ENCODE results near the gene REPS1.

Gene REPS1

GRCh38 chr6:138914701-138915100 is 73.4 kb downstream of the REPS1 start:
- no peak for DNase-seq

GRCh38 chr6:138912308-138912707 is 75.7 kb downstream of the REPS1 start:
- DNase-seq = no peak

- no peak for DNase-seq
These were observed 78.1 kb downstream of the REPS1 start for GRCh38 chr6:138909975-138910374.

DNA sequence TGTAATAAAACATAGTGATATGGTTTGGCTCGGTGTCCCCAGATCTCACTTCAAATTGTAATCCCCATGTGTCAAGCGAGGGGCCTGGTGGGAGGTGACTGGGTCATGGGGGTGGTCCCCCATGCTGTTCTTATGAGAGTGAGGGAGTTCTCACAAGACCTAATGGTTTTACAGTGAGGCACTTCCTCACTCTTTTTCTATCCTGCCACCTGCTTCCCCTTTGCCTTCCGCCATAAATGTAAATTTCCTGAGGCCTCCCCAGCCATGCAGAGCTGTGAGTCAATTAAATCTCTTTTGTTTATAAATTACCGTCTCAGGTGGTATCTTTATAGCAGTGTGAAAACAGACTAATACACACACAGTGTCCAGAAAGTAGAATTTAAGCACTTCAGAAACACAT is 78.5 kb downstream of the REPS1 start:
- no peak for DNase-seq

GRCh38 chr6:138907167-138907566 is 80.9 kb downstream of the REPS1 start:
- DNase-seq = no peak

DNA sequence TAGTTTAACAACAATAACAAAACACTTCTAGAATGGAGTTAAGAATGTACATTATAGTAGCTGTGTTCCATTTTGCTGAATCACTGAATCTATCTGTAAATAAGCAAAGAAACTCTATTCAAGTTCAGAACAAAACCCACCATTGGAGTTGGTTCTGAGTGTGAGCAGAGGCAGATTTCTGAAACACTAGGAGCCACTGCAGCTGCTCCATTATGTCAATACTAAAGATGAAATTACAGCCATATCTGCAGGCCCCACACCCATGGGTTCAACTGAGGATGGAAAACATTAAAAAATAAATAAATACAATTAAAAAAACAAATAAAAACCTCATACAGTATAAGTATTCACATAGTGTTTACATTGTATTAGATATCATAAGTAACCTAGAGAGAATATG is 91.0 kb downstream of the REPS1 start:
- DNase-seq = no peak

- no peak for DNase-seq
These were observed 91.8 kb downstream of the REPS1 start for GRCh38 chr6:138896104-138896756.

DNA sequence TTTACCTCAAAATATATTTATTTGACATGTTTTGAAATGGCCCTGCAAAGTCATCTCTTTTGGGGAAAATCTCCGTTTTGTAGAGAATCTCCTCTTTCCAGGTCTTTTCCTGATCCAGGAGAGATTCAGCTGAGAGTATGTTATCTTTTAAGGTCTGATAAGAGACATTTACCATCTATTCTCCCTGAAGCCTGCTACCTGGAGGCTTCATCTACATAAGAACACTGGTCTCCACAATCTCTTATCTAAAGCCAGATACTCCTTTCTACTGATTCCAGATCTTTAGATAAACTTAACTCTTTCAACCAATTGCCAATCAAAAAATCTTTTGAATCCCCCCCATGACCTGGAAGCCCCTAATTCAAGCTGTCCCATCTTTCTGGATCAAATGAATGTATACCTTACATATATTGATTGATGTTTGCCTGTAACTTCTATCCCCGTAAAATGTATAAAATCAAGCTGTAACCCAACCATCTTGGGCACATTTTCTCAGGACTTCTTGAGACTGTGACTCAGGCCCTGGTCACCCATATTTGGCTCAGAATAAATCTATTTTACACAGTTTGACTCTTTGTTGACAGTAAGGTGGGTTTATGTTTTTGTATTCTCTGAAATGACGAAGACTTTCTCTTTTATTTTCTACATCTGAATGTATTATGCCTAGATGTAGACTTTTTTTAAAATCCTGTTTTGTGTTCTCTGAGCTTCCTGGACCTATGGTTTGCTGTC is 96.6 kb downstream of the REPS1 start:
- no peak for DNase-seq

DNA sequence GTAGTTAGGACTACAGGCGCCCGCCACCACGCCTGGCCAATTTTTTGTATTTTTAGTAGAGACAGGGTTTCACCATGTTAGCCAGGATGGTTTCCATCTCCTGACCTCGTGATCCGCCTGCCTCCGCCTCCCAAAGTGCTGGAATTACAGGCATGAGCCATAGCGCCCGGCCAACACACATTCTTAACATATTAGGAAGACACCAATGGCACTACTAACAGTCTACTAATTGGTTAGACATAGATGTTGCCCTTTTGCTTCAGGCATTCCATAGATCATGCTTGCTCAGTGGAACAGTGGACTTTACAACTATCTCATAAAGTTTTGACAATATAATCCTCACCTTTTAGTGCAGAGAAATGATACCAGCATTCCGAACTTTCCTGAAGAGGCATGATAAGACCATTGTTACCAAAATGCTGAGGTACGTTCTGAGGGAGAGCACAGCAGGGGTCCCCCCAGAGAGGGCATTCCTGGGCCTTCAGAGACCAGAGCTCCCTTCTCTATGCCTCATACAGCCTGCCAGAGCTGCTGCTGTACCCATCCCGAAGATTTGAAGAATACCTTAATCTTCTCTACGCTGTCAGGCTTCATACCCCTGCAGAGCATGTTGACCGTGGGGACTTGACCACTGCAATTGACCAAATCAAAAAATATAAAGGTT is 102.8 kb downstream of the REPS1 start:
- no peak for DNase-seq

DNA sequence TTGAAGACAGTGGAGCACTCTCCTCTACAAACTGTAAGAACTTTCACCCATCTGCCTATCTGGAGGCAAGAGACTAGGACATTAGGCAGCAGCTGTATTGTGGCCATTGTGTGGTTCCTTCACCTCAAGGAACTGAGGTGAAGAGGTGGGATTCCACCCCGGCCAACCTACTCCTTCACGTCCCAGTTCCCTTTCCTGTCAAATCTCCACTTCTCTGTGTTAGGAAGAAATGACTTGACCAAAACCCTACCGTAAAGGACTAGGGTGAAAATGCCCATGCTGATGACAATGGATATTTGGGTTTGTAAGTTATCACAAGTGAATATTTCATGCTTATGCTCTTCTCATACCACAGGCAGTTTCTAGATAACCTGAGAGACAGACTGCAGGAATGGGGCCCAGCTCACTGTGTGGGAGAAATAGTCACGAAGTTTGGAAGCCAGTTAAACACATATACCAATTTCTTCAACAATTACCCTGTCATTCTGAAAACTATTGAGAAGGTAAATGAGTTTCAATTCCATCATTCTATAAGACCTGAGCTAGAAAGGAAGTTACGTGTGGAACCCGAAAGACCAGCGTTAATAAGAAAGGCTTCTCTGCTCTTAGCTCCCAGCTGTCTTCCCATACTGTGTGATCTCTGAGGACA is 105.6 kb downstream of the REPS1 start:
- DNase-seq = no peak

DNA sequence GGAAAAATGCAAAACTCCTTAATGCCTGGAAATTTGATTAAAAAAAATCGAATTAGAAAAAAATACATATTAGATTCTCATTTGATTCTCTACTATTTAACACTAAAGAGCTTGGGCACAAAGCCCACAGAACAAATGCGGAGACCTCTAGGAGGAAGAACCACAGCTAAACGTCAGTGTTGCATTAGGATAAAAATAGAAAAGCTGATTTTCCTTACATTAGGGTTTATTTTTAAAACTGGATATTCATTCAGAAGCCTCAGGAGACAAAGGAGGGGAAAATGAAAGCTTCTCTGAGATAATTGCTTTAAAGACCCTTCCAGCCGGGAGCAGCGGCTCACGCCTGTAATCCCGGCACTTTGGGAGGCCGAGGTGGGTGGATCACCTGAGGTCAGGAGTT is 114.9 kb downstream of the REPS1 start:
- no peak for DNase-seq

DNA sequence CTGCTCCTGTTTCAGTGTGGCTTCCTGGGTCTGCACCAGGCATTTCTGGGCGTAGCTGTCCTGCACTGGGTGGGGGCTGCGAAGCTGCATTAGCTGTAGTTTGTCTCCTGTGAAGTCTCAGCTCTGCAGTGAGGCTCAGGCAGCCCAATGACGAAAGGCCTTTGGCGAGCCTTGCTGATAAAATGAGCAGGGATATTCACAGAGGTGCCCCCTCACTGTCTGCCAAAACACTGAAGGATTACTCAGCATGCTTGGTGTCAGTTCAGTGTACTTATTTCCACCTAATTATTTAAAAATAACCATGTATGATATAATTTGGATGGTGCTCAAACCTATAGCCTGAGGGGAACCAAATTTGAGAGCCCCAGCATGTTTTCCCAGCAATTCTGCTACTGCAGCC is 118.7 kb downstream of the REPS1 start:
- no peak for DNase-seq

DNA sequence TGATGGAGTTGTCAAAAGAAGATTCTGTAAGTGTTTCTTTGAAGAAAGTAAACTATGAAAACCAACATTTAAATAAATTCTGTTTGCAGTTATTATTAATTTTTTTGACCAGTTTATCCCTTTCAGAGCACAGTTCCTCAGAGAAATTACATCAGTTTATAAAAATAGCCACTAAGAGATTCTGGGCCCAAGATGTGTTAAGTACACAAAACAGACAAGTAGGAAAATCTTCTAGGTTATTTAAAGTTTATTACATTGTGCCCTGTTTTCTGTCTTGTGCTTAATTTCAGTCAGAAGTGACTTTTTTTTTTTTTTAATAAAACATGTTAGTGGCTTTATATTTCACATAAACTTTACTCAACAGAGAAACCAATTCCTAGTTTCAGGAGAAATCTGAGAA is 119.9 kb downstream of the REPS1 start:
- no peak for DNase-seq

DNA sequence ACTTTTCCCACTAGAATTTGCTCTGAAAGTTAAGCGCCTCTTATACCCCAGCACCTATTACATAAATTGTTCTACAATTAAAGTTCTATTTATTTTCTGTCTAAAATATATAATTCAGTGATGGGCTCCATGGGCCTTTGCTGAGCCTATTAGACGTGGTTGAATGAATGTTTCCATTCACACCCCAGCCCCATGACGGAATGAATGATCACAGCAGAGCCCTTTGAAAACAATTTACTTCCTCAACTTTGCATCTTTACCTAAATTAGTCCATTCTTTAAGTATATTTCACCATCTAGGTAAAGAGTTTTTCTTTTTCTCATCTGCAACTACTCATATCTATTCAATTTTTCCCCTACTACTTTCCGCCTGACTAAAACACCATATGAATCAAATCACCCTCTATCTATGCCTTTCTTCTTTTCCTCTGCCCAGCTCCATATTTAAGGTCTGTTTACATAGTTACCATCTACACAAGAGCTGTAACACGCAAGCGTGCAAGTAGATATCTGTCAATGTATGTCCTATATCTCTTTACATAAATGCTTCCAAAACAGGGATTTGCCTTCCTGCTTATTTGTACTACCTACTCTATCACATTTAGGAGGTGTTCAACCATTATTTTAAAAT is 122.5 kb downstream of the REPS1 start:
- no peak for DNase-seq

- no peak for DNase-seq
These were observed 123.6 kb downstream of the REPS1 start for GRCh38 chr6:138864343-138864890.

- no peak for DNase-seq
These were observed 124.7 kb downstream of the REPS1 start for GRCh38 chr6:138863321-138863720.

GRCh38 chr6:138862456-138862855 is 125.6 kb downstream of the REPS1 start:
- DNase-seq = no peak

DNA sequence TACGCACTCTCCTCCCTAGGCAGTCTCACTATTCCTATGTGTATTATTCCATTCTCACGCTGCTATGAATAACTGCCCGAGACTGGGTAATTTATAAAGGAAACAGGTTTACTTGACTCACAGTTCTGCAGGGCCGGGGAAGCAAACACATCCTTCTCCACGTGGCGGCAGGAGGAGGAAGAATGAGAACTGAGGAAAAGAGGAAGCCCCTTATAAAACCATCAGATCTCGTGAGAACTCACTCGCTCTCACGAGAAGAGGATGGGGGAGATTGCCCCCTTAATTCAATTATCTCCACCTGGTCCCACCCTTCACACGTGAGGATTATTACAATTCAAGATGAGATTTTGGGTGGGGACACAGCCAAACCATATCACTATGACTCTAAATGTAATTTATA is 130.3 kb downstream of the REPS1 start:
- peak; percentile 6 for DNase-seq

DNA sequence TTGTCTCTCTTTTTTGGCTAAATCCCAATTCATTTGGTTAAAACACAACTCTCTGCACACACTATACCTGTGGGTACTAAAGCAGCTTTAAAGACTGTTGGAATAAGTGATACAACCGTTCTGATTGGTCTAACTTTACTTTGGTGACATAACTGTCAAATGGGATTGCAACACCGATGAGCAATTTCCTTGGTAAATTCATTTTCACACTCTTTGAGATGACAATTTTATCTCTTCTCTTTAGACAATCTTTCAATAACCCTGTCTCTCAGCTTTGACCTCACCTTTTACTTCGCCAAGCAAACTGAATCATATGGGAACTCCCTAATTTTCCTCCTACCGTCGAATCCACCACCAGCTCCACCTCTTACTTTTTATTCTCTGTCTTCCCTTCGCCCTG is 131.4 kb downstream of the REPS1 start:
- DNase-seq = peak; percentile 52
